GM18951 (cell line): ENCODE results near the gene STK39.

Source experiments
- POLR2A ChIP-seq: IDR thresholded peaks from 4 replicates; pipeline ENCODE4 v1.6.1; 2011; ENCODE audit warnings: mild to moderate bottlenecking; ENCODE audit not compliant: insufficient read length, insufficient read depth; ENCODE audit errors: extremely low read depth
- in situ Hi-C: fragments of 300-500 bp; cut with MboI; formaldehyde crosslinking; loops from one replicate; pipeline ENCODE4 v1.12.0; 2022; ENCODE audit warnings: low sequenced_read_pairs, mixed read lengths, inconsistent platforms; ENCODE audit not compliant: unreplicated experiment

The STK39 gene

DNA sequence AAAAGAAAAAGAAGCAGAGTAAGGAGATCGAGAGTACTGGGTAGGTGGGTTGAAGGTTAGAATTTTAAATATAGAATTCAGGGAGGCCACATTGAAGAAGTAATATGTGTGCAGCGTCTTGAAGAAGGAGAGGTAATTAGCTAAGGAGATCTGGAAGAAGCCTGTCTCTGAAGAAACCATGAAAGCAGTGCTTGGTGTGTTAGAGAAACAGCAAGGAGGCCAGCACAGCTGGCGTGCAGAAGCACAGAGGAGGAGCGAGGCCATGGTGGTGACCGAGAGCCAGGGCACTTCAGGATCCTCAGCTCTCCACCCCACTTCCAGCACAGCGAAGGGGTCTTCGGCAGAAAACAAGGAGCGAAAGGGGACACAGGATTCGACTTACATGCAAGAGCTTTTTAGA, 305.8 kb downstream of the STK39 start:
- in situ Hi-C loops = no loop called here
- no peak for TF ChIP-seq POLR2A

DNA sequence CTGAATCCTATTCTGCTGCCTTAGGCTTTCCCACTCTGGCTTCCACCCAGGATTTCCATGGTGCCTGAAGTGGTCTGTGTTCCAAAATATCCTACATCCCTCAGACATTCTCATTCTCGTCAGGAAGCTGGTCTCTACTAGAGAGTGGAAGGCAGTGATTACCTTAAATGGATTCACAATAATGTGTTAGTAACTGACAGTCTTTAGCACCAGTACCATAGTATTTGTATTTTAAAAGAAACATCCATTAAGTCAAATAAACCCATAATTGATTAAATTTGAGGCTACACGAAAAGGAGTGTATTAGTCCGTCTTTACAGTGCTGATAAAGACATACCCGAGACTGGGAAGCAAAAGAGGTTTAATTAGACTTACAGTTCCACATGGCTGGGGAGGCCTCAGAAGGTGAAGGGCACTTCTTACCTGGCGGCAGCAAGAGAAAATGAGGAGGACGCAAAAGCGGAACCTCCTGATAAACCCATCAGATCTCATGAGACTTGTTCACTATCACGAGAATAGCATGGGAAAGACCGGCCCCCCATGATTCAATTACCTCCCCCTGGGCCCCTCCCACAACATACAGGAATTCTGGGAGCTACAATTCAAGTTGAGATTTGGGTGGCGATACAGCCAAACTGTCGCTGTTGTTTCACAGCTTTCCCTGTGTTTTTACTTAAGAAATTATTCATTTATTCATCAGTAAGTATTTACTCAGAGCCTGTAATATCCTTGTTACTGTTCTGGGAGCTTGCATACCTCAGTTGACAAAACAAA, 306.5 kb downstream of the STK39 start:
- TF ChIP-seq POLR2A = no peak
- in situ Hi-C loops = no loop called here

DNA sequence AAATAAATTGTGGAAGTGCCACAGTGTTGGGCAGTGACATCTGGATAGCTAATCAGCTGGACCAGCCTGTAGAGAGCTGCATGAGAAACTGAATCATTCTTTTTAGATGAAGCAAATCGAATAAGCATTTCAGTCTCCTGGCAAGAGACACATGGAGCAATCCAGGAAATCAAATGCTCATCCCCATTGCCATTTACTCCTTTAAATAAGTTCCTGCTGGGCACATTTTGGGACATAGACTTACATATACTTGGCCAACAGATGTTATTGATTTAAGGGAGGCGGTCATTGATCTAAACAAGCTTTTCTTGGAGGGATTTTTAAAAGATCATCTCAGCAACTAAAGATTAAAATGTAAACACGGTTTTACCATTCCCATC, 307.1 kb downstream of the STK39 start:
- no peak for TF ChIP-seq POLR2A
- in situ Hi-C loops = no loop called here

DNA sequence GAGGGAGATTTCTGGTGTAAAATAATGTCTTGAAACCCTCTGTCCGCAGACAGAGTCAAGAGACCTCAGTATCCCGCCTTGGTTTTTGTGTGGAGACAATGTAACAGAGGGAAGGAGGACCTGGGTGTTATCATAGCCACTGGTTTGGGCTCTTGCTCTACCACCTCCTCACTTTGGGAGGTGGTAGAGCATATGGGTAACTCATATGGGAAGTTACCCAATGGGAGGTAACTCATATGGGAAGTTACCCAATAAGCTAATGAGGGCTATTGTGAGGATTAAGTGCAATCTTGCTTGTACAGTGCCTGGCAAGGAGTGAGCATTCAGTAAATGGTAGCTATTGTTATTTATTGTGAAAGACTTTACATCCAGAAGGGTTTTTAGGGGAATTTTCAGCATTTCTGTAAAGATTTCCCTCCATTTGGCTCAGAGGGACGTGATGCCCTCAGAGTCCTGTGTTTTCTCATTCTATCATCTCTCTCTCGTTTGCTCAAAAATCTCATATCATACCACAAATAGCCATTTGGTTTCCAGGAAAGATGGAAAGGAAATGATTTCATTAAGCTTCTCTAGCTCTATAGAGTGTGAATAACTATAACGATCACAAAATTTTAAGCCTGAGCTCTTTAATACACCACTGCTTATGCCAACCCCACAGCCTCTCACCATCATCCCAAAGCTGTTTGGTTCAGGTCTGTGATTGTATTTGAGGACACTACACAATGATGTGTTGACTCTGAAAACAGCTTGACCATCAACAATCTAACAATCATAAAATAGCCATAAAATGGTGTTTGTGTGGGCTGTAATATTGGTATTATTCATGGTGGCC, 307.7 kb downstream of the STK39 start:
- in situ Hi-C loops = no loop called here
- no peak for TF ChIP-seq POLR2A

DNA sequence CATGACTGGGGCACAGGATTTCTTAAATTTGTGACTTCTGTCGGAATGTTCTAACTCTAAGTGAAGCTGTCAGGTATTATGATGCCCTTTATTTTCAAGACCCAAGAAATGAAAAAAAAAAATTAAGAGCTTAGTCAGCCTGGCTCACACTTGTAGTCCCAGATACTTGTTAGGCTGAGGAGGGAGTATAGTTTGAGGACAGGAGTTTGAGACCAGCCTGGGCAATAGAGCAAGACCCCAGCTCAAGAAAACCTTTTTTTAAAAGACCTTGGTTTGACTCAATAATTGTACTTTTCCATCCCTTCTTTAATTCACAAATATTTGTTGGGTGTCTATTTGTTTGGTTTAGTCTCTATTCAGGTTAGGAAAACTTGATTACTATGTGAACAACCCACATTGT, 310.0 kb downstream of the STK39 start:
- TF ChIP-seq POLR2A = no peak
- in situ Hi-C loops = no loop called here

DNA sequence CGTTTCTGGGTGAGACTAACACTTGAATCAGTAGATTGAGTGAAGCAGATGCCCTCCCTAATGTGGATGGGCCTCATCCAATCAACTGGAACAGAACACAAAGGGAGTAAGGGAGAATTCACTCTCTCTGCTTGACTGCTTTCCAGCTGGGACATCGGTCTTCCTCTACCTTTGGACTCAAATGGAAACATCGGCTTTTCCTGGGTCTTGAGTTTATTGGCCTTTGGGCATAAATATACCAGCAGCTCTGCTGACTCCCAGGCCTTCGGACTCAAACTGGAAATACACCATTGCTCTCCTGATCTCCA, 311.6 kb downstream of the STK39 start:
- no peak for TF ChIP-seq POLR2A
- in situ Hi-C loops = no loop called here

DNA sequence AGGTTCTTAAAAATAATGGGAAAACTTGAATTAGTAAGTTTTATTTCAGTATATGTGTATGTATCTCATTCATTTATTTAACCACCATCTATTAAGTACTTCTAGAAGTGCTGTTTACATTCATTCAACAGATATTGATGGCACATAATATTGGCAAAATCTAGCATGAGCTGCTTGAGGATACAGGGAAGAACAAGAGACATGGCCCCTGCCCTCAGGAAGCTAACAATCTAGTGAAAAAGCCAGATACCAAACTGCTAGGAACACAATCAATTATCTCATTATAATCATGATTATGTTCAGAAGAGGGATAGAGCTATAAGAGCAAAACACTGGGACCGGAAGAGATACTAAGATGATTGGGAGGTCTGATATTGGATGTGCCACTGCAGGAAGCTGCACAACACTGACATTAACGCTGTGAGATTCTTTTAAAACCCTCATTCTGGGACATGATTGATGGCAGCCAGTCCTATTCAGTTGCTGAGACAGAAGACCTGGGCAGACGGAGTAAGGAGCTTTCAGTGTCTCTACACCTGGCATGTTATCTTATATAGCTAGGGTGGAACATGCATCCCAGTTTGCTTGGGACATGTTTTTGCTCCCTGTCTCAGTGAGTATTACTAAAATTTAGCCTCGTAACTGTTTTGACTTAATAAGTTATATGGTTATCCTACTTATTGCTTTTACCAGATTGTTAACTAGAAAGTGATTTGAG, 314.1 kb downstream of the STK39 start:
- no peak for TF ChIP-seq POLR2A
- in situ Hi-C loops = no loop called here

DNA sequence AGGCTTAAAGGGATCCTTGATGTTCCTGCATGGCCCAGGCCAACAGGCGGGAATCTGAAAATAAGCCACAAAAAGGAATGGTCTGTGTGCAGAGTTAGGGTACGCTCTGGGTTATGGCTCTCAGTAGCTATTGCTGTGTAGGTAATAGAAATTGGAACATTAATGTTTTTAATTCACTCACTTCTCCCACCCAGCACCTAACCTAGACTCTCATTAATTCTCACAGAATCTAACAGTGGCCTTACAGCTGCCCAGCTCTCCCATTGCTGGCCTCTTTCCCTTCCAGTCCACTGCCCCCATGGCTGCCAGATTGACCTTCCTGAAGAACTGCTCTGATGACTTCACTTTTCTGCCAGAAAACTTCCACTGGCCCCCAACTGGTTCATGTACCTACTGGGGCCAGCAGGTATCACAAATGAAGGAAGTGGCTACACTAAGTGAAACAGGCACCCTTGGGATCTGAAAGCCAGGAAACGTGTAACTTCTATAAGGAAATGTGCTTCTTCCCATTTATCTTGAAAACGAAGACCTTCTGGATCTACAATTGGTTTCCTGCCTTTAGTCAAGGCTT, 315.2 kb downstream of the STK39 start:
- no peak for TF ChIP-seq POLR2A
- in situ Hi-C loops = no loop called here

DNA sequence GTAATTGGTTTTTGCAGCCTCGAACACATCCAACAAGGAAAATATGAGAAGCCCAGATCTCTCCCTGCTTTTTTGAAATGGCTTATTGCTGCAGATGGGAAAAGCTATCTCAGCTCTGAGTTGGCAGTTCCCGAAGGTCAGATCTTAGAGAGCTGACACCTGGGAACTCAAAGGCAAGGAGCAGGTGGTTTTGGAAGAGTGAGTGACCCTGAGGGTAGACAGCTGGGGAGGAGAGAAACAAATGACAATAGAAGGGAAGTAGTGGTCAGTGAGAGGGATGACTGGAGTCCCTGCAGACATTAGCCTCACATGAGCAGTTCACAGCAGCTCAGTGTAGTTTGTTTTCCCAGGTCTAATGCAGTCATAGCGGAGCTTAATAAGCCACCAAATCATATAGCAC, 317.9 kb downstream of the STK39 start:
- in situ Hi-C loops = no loop called here
- no peak for TF ChIP-seq POLR2A

DNA sequence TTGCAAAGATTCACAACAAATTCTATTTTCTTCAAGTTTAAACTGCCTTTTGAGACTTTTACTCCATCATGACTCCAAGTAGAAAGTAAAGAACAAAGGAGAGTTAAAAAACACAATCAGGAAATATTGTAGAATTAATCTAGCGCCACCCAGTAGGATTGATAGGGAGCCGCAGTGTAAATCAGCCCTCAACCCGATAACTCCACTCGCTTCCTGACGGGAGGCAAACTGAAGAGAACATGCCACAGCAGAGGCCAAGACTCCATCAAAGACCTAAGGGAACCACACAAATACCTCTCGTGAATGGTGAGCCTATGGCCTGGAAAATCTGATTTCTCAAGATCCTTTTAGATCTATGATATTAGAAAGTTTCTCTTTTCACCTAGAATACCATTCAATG, 319.0 kb downstream of the STK39 start:
- in situ Hi-C loops = no loop called here
- no peak for TF ChIP-seq POLR2A

DNA sequence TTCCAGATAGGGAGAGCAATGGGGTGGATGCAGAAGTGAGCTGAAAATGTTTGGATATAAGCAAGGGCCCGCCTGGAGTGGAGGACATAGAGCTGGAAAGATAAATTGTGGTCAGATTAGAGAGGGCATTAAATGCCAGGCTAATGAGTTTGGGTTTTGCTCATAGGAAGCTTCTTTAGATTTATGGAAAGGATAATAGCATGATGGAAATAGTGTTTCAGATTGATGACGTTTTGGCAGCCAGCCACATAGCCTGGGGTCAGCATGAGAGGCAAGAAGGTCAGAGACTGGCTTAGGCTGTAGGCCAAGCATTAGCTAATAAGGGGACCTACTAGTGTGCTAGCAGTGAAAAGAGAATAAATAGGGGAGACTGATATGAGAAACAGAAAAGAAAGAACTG, 321.6 kb downstream of the STK39 start:
- TF ChIP-seq POLR2A = no peak
- in situ Hi-C loops = no loop called here

DNA sequence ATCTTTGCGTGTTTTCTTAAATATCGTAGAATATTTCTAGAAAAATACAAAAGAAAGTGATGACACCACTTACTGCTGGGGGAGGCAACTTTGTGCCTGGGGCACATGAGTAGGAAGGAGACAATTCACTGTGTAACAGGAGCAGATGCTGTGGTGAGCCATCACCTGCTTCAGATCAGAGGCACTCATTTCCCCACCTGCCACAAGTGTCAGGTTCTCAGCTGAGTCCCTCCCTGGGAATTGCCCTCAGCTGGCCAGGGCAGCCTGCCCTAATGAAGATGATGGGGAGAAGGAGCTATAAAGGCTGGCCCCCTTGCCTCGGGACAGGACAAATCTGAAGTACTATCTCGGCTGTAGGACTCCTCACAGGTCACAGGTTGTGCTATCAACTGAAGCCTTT, 322.8 kb downstream of the STK39 start:
- in situ Hi-C loops = no loop called here
- no peak for TF ChIP-seq POLR2A

DNA sequence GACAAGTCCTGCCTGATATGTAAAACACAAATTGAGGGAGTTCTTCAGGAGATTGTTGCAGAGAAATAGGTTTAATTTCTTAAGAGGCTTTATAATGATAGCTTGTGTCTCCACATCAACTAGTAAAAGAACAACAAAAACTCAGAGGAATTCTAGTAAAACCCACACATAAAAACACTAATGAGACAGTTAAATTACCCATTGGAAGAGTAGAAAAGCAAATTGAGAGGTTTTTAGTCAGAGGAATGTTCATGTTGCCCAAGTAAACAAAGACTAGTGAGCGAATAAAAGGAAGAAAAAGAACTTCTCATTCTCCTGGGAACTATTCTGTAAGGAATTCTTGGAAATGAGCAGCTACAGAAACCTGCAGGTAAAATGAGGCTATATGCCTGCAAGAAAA, 330.6 kb downstream of the STK39 start:
- in situ Hi-C loops = no loop called here
- TF ChIP-seq POLR2A = no peak
